HEK293T (cell line): ENCODE results near the gene LEMD1.

Experiments used
- BHLHE40 ChIP-seq: fragments of 450-650 bp; IDR thresholded peaks from 2 replicates; pipeline ENCODE4 v1.6.1; 2016; ENCODE audit warnings: mild to moderate bottlenecking, moderate library complexity, borderline replicate concordance
- CTBP1 ChIP-seq: fragments of 450-650 bp; IDR thresholded peaks from 2 replicates; pipeline ENCODE4 v1.6.1; 2016; ENCODE audit warnings: borderline replicate concordance
- SP1 ChIP-seq: fragments of 450-650 bp; IDR thresholded peaks from 2 replicates; pipeline ENCODE4 v1.6.1; 2017

DNA sequence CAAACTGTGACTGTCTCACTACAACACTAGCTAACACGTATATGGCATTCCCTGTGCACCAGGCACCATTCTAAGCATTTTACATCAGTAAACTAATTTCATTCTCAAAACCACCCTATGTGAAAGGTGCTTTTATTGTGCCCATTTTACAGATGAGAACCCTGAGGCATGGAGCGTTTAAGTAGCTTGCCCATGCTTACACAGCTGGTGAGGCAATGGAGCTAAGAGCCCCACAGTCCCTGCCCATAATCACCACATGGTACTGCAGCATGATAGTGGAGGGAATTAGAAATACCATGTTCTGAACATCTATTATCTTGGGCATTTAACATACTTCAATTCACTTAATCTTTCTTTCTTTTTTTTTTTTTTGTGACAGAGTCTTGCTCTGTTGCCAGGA is 34.0 kb downstream of the LEMD1 start:
- TF ChIP-seq SP1 (no peak), BHLHE40 (no peak), CTBP1 (no peak)
